Esophagus muscularis mucosa (tissue), 4 donors: Measurements from ENCODE around the gene GPR17. TPM values are rescaled to one million over a fixed set of nuclear protein-coding genes. Genes with fewer than 3 reads are reported as not detected.

Experiments used
- DNase-seq: peaks from one replicate; pipeline ENCODE4 v3.0.0-alpha.2; 2017; ENCODE audit errors: extremely low spot score
- H3K27ac ChIP-seq, 4 donors: fragments of 200-600 bp; sonication (generic); replicated peaks in 1 of 4; 1 replicate in 3 of 4; 2 replicates in 1 of 4; pipeline ENCODE4 v1.5.1; 2016 to 2019; ENCODE audit warnings: mild to moderate bottlenecking in 1 of 4
- H3K27me3 ChIP-seq, 4 donors: fragments of 200-600 bp; sonication (generic); one replicate each; pipeline versions ENCODE4 v1.5.1 to v1.6.0; 2016 to 2019
- H3K36me3 ChIP-seq, 4 donors: fragments of 200-600 bp; sonication (generic); one replicate each; pipeline ENCODE4 v1.5.1; 2016 to 2019
- H3K4me1 ChIP-seq, 4 donors: fragments of 200-600 bp; sonication (generic); one replicate each; pipeline ENCODE4 v1.5.1; 2016 to 2019
- H3K4me3 ChIP-seq, 4 donors: fragments of 200-600 bp; sonication (generic); 1 replicate in 2 of 4; 2 replicates in 2 of 4; pipeline ENCODE4 v1.5.1; 2016 to 2019; ENCODE audit warnings: mild to moderate bottlenecking in 4 of 4, moderate library complexity in 1 of 4
- H3K9me3 ChIP-seq, 4 donors: fragments of 200-600 bp; sonication (generic); 1 replicate in 3 of 4; 2 replicates in 1 of 4; pipeline ENCODE4 v1.5.1; 2016 to 2019
- CTCF ChIP-seq, 3 experiments: fragments of 200-600 bp in 2 of 3; fragments of 450-650 bp in 1 of 3; sonication (generic) in 2 of 3; IDR thresholded peaks; one replicate each; pipeline ENCODE4 v1.5.1; 2017 to 2019; ENCODE audit warnings: antibody characterized with exemption in 3 of 3, mild to moderate bottlenecking in 2 of 3, moderate library complexity in 1 of 3
- EP300 ChIP-seq: sonication (generic); formaldehyde crosslinking; IDR thresholded peaks from one replicate; pipeline ENCODE4 v1.6.1; 2017; ENCODE audit warnings: antibody characterized with exemption
- POLR2A ChIP-seq: fragments of 450-650 bp; IDR thresholded peaks from one replicate; pipeline ENCODE4 v1.6.1; 2017; ENCODE audit warnings: antibody characterized with exemption, moderate library complexity, mild to moderate bottlenecking, low read depth
- POLR2AphosphoS5 ChIP-seq, 2 donors: sonication (generic); formaldehyde crosslinking; IDR thresholded peaks; one replicate each; pipeline ENCODE4 v1.6.1; 2017; ENCODE audit warnings: antibody characterized with exemption in 2 of 2
- WGBS: methylation state at CpG from one replicate; pipeline ENCODE4 v1.1.5; 2018; 5-methylcytosine and 5-hydroxymethylcytosine counted together
- intact Hi-C: fragments of 100-400 bp; cut with DNase I; formaldehyde crosslinking; loops from one replicate; pipeline ENCODE4 v1.15.1; 2023
- total RNA-seq, 4 donors: library from RNA; depleted of rRNA; stranded (reverse); fragments of >200 nt; gene quantifications; one replicate each; pipeline versions ENCODE4 v1.1.0 to v1.2.1, GENCODE V29; 2016

The GPR17 gene
- total RNA-seq, 4 donors from 2014 or later: 0.40 TPM; not detected in 3

- Histone ChIP-seq H3K36me3 (peaks cover 0 to 18% (median 0%) of the 10 kb centered on the region in 4 donors), H3K27me3 (peaks cover 0 to 12% (median 0%) of the 10 kb centered on the region in 4 donors), H3K9me3 (no peaks in the 10 kb centered on the region), H3K27ac (peak overlapping the region in 2 of 4 donors; percentile 45 to 48), H3K4me3 (no peak overlapping the region), H3K4me1 (peaks cover 56 to 70% (median 65%) of the 10 kb centered on the region in 4 donors)
- intact Hi-C loops: loop anchor here (10.0 kb wide), 1 partner anchor 107 kb away; the partner anchor contains the start of gene IWS1
- TF ChIP-seq CTCF (IDR thresholded peaks at IDR 0.05): no peak
- TF ChIP-seq POLR2A: no peak
- TF ChIP-seq EP300: no peak
- peak in 1 of 2 donors; percentile 36 for TF ChIP-seq POLR2AphosphoS5 (IDR thresholded peaks at IDR 0.05)
- no CpG with 5 or more reads among the region's 16 CpGs for WGBS
- no peak for DNase-seq
These were observed 14.4 kb upstream of the GPR17 start for GRCh38 chr2:127631541-127631996.

- no peak overlapping the region for H3K4me3 ChIP-seq
- TF ChIP-seq POLR2A (no peak), CTCF (IDR thresholded peaks at IDR 0.05) (no peak), EP300 (no peak), POLR2AphosphoS5 (IDR thresholded peaks at IDR 0.05) (no peak)
- no peaks in the 10 kb centered on the region for H3K9me3 ChIP-seq
- H3K27me3 ChIP-seq: peaks cover 0 to 6% (median 0%) of the 10 kb centered on the region in 4 donors
- 66% methylated on average over 12 of the region's 17 CpGs for whole genome bisulfite sequencing
- peaks cover 62 to 75% (median 71%) of the 10 kb centered on the region in 4 donors for H3K4me1 ChIP-seq
- intact Hi-C loops: loop anchor here (10.0 kb wide), 1 partner anchor 107 kb away; the partner anchor contains the start of gene IWS1
- H3K27ac ChIP-seq: peak overlapping the region in 3 of 4 donors; percentile 6 to 84 (median 45)
- no peak for DNase-seq
- peaks cover 0 to 18% (median 0%) of the 10 kb centered on the region in 4 donors for H3K36me3 ChIP-seq
These were observed 13.9 kb upstream of the GPR17 start for GRCh38 chr2:127631997-127632581.

- TF ChIP-seq CTCF (IDR thresholded peaks at IDR 0.05) (no peak), POLR2AphosphoS5 (IDR thresholded peaks at IDR 0.05) (peak; percentile 1 to 26)
- intact Hi-C loops: loop anchor here (10.0 kb wide), 1 partner anchor 108 kb away; the partner anchor contains the start of gene IWS1
- Histone ChIP-seq H3K9me3 (no peaks in the 10 kb centered on the region), H3K27me3 (no peaks in the 10 kb centered on the region), H3K4me1 (peaks cover 69 to 82% (median 78%) of the 10 kb centered on the region in 4 donors), H3K27ac (peak overlapping the region in 3 of 4 donors; percentile 45 to 85 (median 84)), H3K36me3 (peaks cover 0 to 18% (median 0%) of the 10 kb centered on the region in 4 donors), H3K4me3 (no peak overlapping the region)
- DNase-seq: no peak
- WGBS: 71% methylated on average over 18 of the region's 25 CpGs
These were observed 13.1 kb upstream of the GPR17 start for GRCh38 chr2:127632592-127633489.

- intact Hi-C loops: loop anchor here (10.0 kb wide), 1 partner anchor 109 kb away; the partner anchor contains the start of gene IWS1
- TF ChIP-seq EP300 (no peak), CTCF (IDR thresholded peaks at IDR 0.05) (no peak), POLR2A (no peak), POLR2AphosphoS5 (IDR thresholded peaks at IDR 0.05) (no peak)
- H3K4me1 ChIP-seq: peaks cover 77 to 90% (median 86%) of the 10 kb centered on the region in 4 donors
- H3K27ac ChIP-seq: peak overlapping the region; percentile 26 to 85 (median 64)
- WGBS: 82% methylated on average over 7 of the region's 9 CpGs
- peaks cover 1 to 24% (median 5%) of the 10 kb centered on the region in 4 donors for H3K36me3 ChIP-seq
- H3K27me3 ChIP-seq: no peaks in the 10 kb centered on the region
- no peak for DNase-seq
- H3K4me3 ChIP-seq: no peak overlapping the region
- H3K9me3 ChIP-seq: no peaks in the 10 kb centered on the region
These were observed 12.3 kb upstream of the GPR17 start for GRCh38 chr2:127633556-127634065.
